Cardiac muscle cell (in vitro differentiated cells and primary cell): ENCODE data around the gene SLC6A14. TPM values are rescaled to one million over a fixed set of nuclear protein-coding genes. Genes with fewer than 3 reads are reported as not detected.

Experiments used
- DNase-seq, 2 donors: peaks; one replicate each; pipeline versions ENCODE4 v3.0.0 to v3.0.0-alpha.2; 2010 to 2017; ENCODE audit warnings: low read depth in 1 of 2, low spot score in 1 of 2
- H3K27ac ChIP-seq: fragments of 200-600 bp; sonication (generic); 2 replicates; pipeline ENCODE4 v1.5.1; 2016
- H3K27me3 ChIP-seq: fragments of 200-600 bp; sonication (generic); 2 replicates; pipeline ENCODE4 v1.6.0; 2016; ENCODE audit warnings: control low read depth
- H3K36me3 ChIP-seq: fragments of 200-600 bp; sonication (generic); 2 replicates; pipeline ENCODE4 v1.5.1; 2016; ENCODE audit warnings: control low read depth
- H3K4me1 ChIP-seq: fragments of 200-600 bp; sonication (generic); 2 replicates; pipeline ENCODE4 v1.8.1; 2017; ENCODE audit warnings: low read depth, mild to moderate bottlenecking, mixed run types
- H3K4me3 ChIP-seq: fragments of 200-600 bp; sonication (generic); 2 replicates; pipeline ENCODE4 v1.5.1; 2016; ENCODE audit warnings: mild to moderate bottlenecking
- H3K9me3 ChIP-seq: fragments of 200-600 bp; sonication (generic); 2 replicates; pipeline ENCODE4 v1.5.1; 2017; ENCODE audit warnings: low read depth, mild to moderate bottlenecking, control low read depth
- polyA plus RNA-seq: library from polyadenylated mRNA; unstranded; fragments of >200 nt; fragmentation: Nextera tagmentation; extraction: Ambion mirVana; gene quantifications from 2 replicates; pipeline ENCODE4 v1.2.1, GENCODE V29; 2016
- total RNA-seq: library from RNA; depleted of rRNA; stranded (reverse); fragments of >200 nt; gene quantifications from 2 replicates; pipeline ENCODE4 v1.2.3, GENCODE V29; 2016
- TF ChIP-seq, protein P1 (sequence below): IDR thresholded peaks from 2 replicates; pipeline ENCODE4 v1.5.1; 2012; ENCODE audit warnings: low read depth, mild to moderate bottlenecking, low read length

SLC6A14 gene
- total RNA-seq (not detected in 2 replicates), polyA plus RNA-seq (not detected in 2 replicates)

GRCh38 chrX:116436358-116436816, at the start of gene SLC6A14:
Gene SLC6A14, plus strand, starts transcription at chrX:116436606. Its CDS starts 104 bp downstream, at chrX:116436710.
- TF ChIP-seq, protein P1, sequence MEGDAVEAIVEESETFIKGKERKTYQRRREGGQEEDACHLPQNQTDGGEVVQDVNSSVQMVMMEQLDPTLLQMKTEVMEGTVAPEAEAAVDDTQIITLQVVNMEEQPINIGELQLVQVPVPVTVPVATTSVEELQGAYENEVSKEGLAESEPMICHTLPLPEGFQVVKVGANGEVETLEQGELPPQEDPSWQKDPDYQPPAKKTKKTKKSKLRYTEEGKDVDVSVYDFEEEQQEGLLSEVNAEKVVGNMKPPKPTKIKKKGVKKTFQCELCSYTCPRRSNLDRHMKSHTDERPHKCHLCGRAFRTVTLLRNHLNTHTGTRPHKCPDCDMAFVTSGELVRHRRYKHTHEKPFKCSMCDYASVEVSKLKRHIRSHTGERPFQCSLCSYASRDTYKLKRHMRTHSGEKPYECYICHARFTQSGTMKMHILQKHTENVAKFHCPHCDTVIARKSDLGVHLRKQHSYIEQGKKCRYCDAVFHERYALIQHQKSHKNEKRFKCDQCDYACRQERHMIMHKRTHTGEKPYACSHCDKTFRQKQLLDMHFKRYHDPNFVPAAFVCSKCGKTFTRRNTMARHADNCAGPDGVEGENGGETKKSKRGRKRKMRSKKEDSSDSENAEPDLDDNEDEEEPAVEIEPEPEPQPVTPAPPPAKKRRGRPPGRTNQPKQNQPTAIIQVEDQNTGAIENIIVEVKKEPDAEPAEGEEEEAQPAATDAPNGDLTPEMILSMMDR = no peak
- DNase-seq = no peak
- H3K9me3 ChIP-seq = no peaks in the 10 kb centered on the region
- H3K36me3 ChIP-seq = no peaks in the 10 kb centered on the region
- no peaks in the 10 kb centered on the region for H3K4me1 ChIP-seq
- H3K4me3 ChIP-seq = no peak within 1 kb of the TSS
- no peak within 1 kb of the TSS for H3K27ac ChIP-seq
- no peaks in the 10 kb centered on the region for H3K27me3 ChIP-seq

DNA sequence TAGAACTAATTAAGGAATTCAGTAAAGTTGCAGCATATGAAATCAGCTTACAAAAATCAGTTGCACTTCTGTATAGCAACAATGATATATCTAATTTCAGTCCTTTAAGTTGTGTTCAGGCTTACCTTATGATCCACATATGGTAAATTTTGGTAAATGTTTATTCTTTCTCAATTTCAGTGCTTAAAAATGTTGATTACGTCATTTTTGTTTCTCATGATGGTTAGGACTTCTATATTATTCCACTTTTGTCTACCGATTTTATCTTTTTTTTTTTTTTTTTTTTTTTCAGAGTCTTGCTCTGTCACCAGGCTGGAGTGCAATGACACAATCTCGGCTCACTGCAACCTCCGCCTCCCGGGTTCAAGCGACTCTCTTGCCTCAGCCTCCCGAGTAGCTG, 40.7 kb upstream of the SLC6A14 start:
- Histone ChIP-seq H3K4me1 (no peaks in the 10 kb centered on the region), H3K4me3 (no peak overlapping the region), H3K36me3 (no peaks in the 10 kb centered on the region), H3K27ac (no peak overlapping the region), H3K27me3 (no peaks in the 10 kb centered on the region), H3K9me3 (no peaks in the 10 kb centered on the region)
- DNase-seq = no peak
- TF ChIP-seq, protein P1 = no peak

- no peak overlapping the region for H3K4me3 ChIP-seq
- H3K27me3 ChIP-seq = no peaks in the 10 kb centered on the region
- H3K36me3 ChIP-seq = no peaks in the 10 kb centered on the region
- H3K27ac ChIP-seq = no peak overlapping the region
- no peak for DNase-seq
- H3K9me3 ChIP-seq = no peaks in the 10 kb centered on the region
- no peaks in the 10 kb centered on the region for H3K4me1 ChIP-seq
- TF ChIP-seq, protein P1 = no peak
Observed at GRCh38 chrX:116399681-116400080, 36.7 kb upstream of the SLC6A14 start.

GRCh38 chrX:116409219-116409618, 27.2 kb upstream of the SLC6A14 start:
- no peaks in the 10 kb centered on the region for H3K9me3 ChIP-seq
- H3K27ac ChIP-seq = no peak overlapping the region
- no peak overlapping the region for H3K4me3 ChIP-seq
- H3K36me3 ChIP-seq = no peaks in the 10 kb centered on the region
- TF ChIP-seq, protein P1 = no peak
- DNase-seq = no peak
- no peaks in the 10 kb centered on the region for H3K4me1 ChIP-seq
- no peaks in the 10 kb centered on the region for H3K27me3 ChIP-seq

DNA sequence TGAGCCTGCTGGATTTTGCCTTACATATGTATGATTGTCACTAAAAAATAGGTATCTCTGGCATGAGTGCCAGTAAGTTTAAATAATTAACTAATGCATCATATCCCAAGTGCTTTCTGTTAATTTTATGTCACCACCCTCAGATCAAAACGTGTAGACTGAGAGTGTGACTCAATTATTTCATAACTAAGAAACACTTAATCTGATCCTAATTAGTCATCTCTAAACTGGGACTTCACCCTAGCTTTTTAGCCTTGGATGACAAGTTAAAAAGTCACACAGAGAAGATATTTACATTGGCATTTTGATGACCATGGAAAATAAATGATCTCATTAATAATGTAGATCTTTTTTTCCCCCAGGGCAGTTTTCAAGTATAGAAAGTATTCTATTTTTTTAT, 23.1 kb upstream of the SLC6A14 start:
- H3K9me3 ChIP-seq = no peaks in the 10 kb centered on the region
- TF ChIP-seq, protein P1 = no peak
- no peaks in the 10 kb centered on the region for H3K4me1 ChIP-seq
- no peak for DNase-seq
- H3K27ac ChIP-seq = no peak overlapping the region
- H3K4me3 ChIP-seq = no peak overlapping the region
- no peaks in the 10 kb centered on the region for H3K36me3 ChIP-seq
- no peaks in the 10 kb centered on the region for H3K27me3 ChIP-seq

DNA sequence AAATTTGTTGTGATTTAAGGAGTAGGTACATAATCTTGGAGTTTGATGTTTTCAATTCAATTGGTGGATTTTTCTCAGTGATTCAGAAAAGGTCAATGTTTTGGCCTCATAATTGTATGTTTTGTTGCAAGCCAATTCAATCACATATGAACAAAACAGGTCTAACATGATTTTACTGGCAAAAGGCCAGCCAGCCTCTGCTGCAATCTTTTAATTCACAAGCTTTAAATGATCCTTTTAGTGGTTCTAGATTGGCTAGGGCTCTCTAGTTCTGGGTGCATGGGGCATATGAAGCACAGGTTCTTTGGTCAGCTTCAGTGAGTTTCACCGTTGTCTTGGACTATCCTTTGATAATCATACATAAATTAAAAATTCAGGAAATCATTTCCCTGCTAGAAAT, 19.2 kb upstream of the SLC6A14 start:
- TF ChIP-seq, protein P1 = no peak
- Histone ChIP-seq H3K4me3 (no peak overlapping the region), H3K27ac (no peak overlapping the region), H3K9me3 (no peaks in the 10 kb centered on the region), H3K36me3 (no peaks in the 10 kb centered on the region), H3K27me3 (no peaks in the 10 kb centered on the region), H3K4me1 (no peaks in the 10 kb centered on the region)
- DNase-seq = no peak
